Measurements from ENCODE around the gene IRAK1.

GRCh38 chrX:153999359-154000037 is 20.2 kb downstream of the IRAK1 start:
- TF ChIP-seq CTCF (IDR thresholded peaks at IDR 0.05; ENCODE audit: poor library complexity, severe bottlenecking) (no peak), TAF1 (IDR thresholded peaks at IDR 0.05; ENCODE audit: low read depth) (no peak), RAD21 (conservative IDR thresholded peaks at IDR 0.05) (no peak), REST (IDR thresholded peaks at IDR 0.05; ENCODE audit: borderline replicate concordance) (no peak), MXI1 (conservative IDR thresholded peaks at IDR 0.05; ENCODE audit: poor library complexity, severe bottlenecking) (no peak)
